Measurements from ENCODE around the gene MICAL2. TPM values are rescaled to one million over a fixed set of nuclear protein-coding genes. Genes with fewer than 3 reads are reported as not detected.

The MICAL2 gene
- total RNA-seq, 1 experiment from 2014 or later, result 37.4 TPM

DNA sequence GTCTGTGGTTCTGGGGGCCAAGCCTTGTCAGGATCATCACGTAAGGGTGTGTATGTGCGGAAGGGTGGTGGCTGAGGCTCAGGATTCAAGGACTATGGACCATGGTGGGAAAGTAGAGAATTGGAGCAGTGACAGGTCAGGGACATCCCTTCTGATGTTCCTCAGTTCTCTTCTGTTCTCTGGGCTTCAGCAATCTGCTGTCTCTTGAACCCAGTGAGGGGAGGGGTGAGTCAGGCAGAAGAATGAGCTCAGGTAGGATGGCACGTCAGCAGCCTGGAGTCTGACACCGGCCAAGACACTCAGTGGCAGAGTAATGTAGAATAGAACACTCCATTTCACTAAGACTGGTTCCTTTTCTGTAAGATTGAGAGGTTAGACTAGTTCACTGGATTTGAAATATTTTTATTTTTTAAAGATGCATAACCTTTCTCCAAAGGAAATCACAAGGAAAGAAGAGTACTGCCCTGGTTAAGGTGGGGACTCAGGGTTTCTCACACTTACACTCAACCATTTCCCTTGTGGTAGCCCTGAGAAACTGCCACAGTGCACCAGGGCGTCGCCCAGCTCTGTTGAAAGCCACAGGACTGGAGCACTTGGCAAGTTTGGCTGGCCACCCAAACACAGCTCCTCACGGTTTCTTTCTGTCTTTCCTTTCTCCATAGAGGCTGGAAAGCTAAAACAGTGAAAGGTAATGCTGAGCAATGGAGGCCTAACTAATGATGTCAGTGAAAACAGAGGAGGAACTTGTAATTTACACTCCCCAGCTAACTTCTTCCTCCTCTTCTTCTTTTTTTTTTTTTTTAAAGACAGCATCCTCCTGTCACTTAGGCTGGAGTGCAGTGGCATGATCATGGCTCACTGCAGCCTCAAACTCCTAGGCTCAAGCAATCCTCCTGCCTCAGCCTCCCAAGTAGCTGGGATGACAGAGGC is 23.1 kb upstream of the MICAL2 start:
- Histone ChIP-seq H3K27me3 (ENCODE audit: insufficient read depth, low read length) (no peaks in the 10 kb centered on the region), H4K20me1 (ENCODE audit: insufficient read depth) (no peaks in the 10 kb centered on the region), H3K4me1 (ENCODE audit: control insufficient read depth in 1 of 2, insufficient read depth in 2 of 2, low read length in 2 of 2) (peaks cover 48 to 72% of the 10 kb centered on the region in 2 experiments), H3K4me3 (replicated peaks in 1 of 2; ENCODE audit: low read depth in 1 of 2, low read length in 2 of 2) (peak overlapping the region; percentile 17 to 50; a peak in 3 of 4 replicates), H3K9ac (ENCODE audit: low read length) (peak overlapping the region; percentile 65), H3K9me3 (ENCODE audit: control insufficient read depth in 1 of 2, insufficient read depth in 1 of 2, low read depth in 1 of 2, low read length in 2 of 2) (no peaks in the 10 kb centered on the region), H2AFZ (ENCODE audit: low read depth, low read length, poor library complexity, severe bottlenecking) (peak overlapping the region; percentile 55), H3K27ac (ENCODE audit: low read depth, low read length) (peak overlapping the region; percentile 73), H3K36me3 (ENCODE audit: control insufficient read depth in 1 of 2, insufficient read depth in 2 of 2, low read length in 2 of 2) (no peaks in the 10 kb centered on the region), H3K79me2 (ENCODE audit: insufficient read depth, low read length) (no peaks in the 10 kb centered on the region), H3K4me2 (ENCODE audit: low read length) (peak overlapping the region; percentile 87), H3K9me2 (ENCODE audit: insufficient read depth) (no peaks in the 10 kb centered on the region)
- DNase-seq (ENCODE audit: low read depth, low spot score) (peak; percentile 38), ATAC-seq (peak; percentile 68)
- BruUV-seq (replicated peaks), result no TSS peak
- ChIA-PET CTCF (interaction anchor here (0.6 to 2.8 kb wide), 17 partner anchors 12 to 202 kb away, joined by 3 to 31 read pairs (median 4); partner anchors contain the start of gene MICAL2), POLR2A (interaction anchor here (0.7 to 3.2 kb wide), 15 partner anchors 10 to 1188 kb away, joined by 3 to 43 read pairs (median 4); partner anchors contain the start of gene TEAD1), RAD21 (ENCODE audit: low non-redundant PET in 1 of 2, low total read pairs in 2 of 2, uncharacterized antibody in 2 of 2, unreplicated experiment in 2 of 2) (interaction anchor here (0.6 to 1.4 kb wide), 6 partner anchors 21 to 194 kb away, joined by 3 to 6 read pairs (median 4); no protein-coding TSS in a partner anchor)
- intact Hi-C loops (cut with micrococcal nuclease), result loop anchor here (1.0 to 10.0 kb wide), 3 partner anchors 95 to 194 kb away; no protein-coding TSS in a partner anchor
- TF ChIP-seq CBX3 (IDR thresholded peaks at IDR 0.05; ENCODE audit: low read depth) (peak; percentile 70; the same call in 1 of the 2 replicates), JUND (IDR thresholded peaks at IDR 0.05) (peak; percentile 35), CTCF (IDR thresholded peaks at IDR 0.05 in 2 of 3, conservative IDR thresholded peaks at IDR 0.05 in 1 of 3; ENCODE audit: borderline replicate concordance in 1 of 3, insufficient read depth in 1 of 3, low read depth in 2 of 3, low read length in 2 of 3) (peak in 2 of 3 experiments; percentile 34 to 40; a peak in 3 of 6 replicates), TCF7L2 (IDR thresholded peaks at IDR 0.05; ENCODE audit: borderline replicate concordance, extremely low read depth, insufficient read depth, insufficient read length) (no peak), SP1 (IDR thresholded peaks at IDR 0.05; ENCODE audit: low read depth) (no peak; the same call in 1 of the 2 replicates), FOSL1 (IDR thresholded peaks at IDR 0.05; ENCODE audit: low read depth) (peak; percentile 17; the same call in 1 of the 2 replicates), POLR2AphosphoS5 (IDR thresholded peaks at IDR 0.05; ENCODE audit: low read depth, low read length) (0 out of 2 replicates have a peak, but pooled peaks have one; percentile 3), MAX (IDR thresholded peaks at IDR 0.05) (peak; percentile 40; the same call in 1 of the 2 replicates), RAD21 (IDR thresholded peaks at IDR 0.05; ENCODE audit: low read depth) (no peak)

Data from HCT116 (cell line).